HG03060 (cell line): ENCODE measurements around the gene MPEG1.

Experiments
- ATAC-seq: cut with Tn5 transposase; IDR thresholded peaks from one replicate; pipeline ENCODE4 v1.9.1; 2021; ENCODE audit warnings: low read depth, moderate number of reproducible peaks; ENCODE audit not compliant: unreplicated experiment

The MPEG1 gene

DNA sequence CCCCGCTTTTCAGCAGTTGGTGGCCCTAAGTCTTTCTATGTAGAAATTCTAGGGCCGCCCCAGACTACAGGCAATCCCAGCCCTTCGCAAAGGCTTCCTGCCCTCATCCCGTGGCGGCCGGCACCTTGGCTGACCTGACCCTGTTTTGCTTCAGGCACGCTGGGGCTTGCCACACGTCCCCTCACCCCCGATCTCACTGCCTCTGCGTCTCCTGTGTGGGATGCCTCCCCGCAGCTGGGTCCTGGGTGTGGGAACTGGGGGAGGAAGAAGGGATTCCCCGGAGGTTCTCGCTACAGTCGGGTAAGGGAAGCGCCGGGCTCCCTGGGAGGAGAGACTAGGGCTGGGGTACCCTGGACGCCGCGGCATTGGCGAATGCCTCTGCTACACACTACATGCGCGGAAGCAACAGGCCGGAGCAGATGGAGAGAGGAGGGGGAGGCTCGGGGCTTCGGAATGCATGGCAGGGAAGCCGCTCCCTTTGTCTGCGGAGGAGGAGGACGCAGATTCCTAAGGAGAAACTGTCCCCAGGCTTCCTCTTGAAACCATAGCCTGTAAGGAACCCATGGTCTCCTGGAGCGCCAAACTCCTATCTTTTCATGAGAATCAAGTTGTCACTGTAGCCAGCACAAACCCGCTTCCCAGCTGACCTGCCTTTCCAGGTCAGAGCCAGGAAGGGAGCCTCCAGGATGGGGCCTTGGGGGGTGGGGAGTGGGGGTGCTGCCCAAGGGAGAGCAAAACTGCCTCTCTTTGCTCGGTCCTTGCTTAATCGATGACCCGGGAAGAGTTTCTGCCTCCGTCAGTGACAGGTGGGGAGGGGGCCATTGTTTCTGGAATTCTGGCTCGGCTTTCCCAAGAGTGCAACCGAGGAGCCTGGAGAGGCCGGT lies 39.4 kb downstream of the MPEG1 start:
- ATAC-seq: no peak

DNA sequence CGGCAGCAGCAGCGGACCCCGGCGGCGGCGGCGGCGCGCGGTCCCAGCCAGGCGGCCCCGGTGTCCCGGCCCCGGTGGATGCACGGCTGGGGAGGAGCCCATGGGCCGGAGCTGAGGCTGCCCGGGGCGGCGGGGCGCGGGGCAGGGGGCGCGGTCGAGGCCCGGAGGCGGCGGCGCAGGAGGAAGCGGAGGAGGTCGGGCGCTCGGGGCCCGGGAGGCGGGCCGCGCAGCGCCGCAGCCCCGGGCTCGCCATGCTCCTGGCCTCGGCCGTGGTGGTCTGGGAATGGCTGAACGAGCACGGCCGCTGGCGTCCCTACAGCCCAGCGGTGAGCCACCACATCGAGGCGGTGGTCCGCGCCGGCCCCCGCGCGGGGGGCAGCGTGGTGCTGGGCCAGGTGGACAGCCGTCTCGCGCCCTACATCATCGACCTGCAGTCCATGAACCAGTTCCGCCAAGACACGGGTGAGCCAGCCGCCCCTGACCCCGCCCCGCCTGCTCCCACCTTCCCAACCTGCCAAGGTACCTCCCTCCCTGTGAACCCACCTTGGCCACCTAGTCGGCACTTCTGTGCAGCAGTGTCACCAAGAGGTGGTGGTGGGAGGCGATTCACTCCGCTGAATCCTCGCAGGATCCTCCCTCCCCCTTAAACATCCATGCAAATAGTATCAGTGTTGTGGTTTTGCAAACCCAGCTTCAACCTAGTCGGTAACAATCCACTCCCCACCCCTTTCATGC lies 40.2 kb downstream of the MPEG1 start:
- ATAC-seq: peak; percentile 34

DNA sequence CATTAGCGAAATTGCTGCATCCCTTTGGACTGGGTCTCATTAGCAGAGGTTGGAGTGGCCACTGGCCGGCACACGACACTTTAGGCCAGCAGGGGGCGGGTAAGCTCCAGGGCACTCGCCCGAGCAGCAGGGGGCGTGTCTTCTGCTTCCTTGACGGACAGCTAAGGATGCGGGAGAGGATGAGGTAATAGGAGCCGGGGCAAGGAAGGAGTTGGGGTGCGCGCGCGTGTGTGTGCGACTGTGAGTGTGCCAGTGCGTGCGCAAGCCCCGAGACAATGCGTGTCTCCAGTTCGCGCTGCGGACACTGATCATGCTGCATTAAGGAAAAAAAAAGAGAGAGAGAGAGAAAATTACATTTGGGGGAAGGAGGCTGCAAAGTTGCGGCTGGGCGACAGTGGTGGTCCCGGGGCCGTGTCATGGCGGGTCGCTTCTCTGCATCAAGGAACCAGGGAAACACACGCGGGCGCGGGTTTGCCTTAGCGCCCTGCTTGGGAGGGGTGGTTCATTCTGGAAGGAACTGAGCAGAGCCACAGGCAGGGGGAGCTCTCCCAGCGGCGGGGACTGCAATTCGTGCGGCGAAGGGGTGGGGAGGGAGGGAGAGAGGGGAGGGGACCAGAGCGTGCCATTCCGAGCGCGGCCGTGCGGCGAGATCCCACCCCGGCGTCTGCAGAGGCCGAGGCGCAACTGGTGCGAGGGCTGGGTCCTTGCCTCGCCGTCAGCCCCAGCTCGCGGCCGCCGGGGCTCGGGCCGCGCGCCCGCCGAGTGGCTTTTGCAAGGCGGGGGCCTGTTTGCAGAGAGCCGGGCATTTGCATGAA lies 41.0 kb downstream of the MPEG1 start, which contains the start of gene DTX4:
Gene DTX4 (plus strand): TSS at position 625 of the 815 bp plus-strand sequence. CDS start 464 bp downstream, outside the sequence.
- peak; percentile 56 for ATAC-seq

DNA sequence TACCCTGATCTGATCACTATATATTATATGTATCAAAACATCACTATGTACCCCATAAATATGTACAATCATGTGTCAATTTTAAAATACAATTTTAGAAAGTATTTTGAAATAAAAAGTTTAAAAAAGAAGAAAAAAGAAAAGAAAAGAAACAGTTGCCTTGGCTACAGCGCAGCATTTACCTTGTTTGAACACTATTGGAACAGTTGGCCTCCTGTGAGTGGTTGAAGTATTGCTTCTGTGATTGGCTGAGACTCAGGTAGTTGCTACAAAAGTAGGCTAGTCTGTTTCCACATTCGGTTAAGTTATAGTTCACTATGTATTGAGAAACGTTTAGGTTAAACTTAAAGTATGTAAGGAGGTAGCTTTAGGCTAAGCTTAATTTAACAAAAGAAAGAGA lies 48.7 kb downstream of the MPEG1 start:
- ATAC-seq: no peak
